ENCODE results near the gene PCNT. TPM values are rescaled to one million over a fixed set of nuclear protein-coding genes. Genes with fewer than 3 reads are reported as not detected.

PCNT gene
- total RNA-seq, 1 experiment from 2014 or later = 41.0 TPM

DNA sequence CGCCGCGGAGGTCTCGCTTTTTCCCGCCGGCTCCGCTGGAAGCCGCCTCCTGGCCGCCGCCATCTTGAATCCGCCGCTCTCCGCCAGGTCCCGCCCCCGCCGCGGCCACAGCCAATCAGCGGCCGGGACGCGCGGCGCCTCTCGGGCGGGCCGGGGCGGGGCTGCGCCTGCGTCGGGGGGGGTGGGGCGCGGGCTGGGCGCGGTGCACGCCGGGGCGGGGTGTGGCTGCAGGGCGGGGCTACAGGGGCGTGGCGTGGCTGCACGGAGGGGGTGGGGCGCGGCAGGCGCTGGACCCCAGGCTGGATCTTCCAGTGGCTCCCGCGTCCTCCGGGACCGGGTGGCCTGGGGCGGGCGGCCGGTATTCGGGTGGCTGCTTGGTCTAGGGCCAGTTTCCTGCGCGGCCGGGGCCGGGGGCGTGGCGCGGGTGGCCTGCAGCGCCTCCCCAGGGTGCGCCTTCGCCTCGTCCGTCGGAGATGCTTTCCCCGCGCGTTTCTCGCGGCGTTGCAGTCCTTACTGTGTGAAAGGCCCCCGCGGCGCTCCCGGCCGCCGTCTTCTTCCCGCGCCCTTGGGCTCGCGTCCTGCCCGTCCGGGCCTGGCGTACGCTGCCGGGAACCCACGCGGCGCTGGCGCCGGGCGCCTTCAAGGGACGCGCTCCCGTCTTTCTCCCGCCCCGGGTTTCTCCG is 575 bp downstream of the PCNT start (continued):
- TF ChIP-seq, protein P1, sequence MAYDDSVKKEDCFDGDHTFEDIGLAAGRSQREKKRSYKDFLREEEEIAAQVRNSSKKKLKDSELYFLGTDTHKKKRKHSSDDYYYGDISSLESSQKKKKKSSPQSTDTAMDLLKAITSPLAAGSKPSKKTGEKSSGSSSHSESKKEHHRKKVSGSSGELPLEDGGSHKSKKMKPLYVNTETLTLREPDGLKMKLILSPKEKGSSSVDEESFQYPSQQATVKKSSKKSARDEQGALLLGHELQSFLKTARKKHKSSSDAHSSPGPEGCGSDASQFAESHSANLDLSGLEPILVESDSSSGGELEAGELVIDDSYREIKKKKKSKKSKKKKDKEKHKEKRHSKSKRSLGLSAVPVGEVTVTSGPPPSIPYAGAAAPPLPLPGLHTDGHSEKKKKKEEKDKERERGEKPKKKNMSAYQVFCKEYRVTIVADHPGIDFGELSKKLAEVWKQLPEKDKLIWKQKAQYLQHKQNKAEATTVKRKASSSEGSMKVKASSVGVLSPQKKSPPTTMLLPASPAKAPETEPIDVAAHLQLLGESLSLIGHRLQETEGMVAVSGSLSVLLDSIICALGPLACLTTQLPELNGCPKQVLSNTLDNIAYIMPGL (CRISPR knock-in tag; IDR thresholded peaks at IDR 0.05) = no peak; the same call in none of the 2 replicates
- TF ChIP-seq ZNF232 (CRISPR knock-in tag; IDR thresholded peaks at IDR 0.05) = no peak
- TF ChIP-seq, protein P2, sequence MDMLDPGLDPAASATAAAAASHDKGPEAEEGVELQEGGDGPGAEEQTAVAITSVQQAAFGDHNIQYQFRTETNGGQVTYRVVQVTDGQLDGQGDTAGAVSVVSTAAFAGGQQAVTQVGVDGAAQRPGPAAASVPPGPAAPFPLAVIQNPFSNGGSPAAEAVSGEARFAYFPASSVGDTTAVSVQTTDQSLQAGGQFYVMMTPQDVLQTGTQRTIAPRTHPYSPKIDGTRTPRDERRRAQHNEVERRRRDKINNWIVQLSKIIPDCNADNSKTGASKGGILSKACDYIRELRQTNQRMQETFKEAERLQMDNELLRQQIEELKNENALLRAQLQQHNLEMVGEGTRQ (CRISPR knock-in tag; IDR thresholded peaks at IDR 0.05) = no peak
- TF ChIP-seq EMX1 (CRISPR knock-in tag; IDR thresholded peaks at IDR 0.05) = no peak
- TF ChIP-seq IRF2 (CRISPR knock-in tag; IDR thresholded peaks at IDR 0.05; ENCODE audit: borderline replicate concordance, low read depth) = no peak
- TF ChIP-seq, protein P3, sequence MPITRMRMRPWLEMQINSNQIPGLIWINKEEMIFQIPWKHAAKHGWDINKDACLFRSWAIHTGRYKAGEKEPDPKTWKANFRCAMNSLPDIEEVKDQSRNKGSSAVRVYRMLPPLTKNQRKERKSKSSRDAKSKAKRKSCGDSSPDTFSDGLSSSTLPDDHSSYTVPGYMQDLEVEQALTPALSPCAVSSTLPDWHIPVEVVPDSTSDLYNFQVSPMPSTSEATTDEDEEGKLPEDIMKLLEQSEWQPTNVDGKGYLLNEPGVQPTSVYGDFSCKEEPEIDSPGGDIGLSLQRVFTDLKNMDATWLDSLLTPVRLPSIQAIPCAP (CRISPR knock-in tag; IDR thresholded peaks at IDR 0.05) = peak; percentile 43; the same call in 1 of the 2 replicates

DNA sequence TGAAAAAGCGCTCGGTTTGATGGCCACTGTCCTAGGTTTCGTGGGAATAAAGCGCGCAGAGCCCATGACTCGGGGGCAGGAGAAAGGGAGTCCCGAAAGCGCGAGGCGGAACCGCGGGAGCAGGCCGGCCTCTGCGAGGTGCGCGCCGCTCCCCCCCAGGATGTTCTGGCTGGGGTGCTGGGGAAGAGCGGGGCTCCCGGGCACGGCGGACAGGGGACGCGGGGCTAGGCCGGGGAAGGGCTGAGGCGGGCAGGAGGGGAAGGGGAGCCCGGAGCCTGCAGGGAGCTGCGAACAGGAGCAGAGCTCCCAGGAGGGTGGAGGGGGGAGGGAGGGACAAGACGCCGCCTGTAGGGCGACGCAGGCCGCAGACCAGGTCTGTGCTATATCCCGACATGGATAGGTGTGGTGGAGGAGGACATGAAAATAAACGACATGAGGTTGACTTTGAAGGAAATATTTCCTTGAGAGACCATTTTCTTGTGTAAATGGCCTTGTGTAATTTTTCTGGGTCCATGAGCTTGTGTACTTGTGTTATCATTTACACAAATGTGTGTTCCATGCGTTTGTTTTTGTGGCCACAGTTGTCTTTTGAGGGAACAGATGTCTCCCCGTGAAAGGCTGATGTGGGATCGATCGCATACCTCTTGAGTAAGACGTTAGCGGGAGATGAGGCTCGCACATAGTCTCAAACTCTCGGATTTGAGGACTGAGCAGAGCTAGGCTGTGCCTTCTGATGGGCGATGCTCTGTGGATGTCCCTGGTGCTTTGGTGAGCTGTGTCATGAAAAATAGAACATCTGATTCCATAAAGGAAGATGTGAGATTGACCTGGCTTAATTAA is 1.3 kb downstream of the PCNT start:
- peaks cover 32% of the 10 kb centered on the region for H3K4me1 Mint-ChIP-seq
- DNase-seq (ENCODE audit: low spot score) (peak; percentile 70), ATAC-seq (peak; percentile 35)
- H3K4me3 Mint-ChIP-seq = peak overlapping the region; percentile 64
- CTCF ChIA-PET = interaction anchor here (0.6 to 1.8 kb wide), 10 partner anchors 11 to 355 kb away, joined by 3 to 5 read pairs (median 4); no protein-coding TSS in a partner anchor
- H3K36me3 Mint-ChIP-seq = peaks cover 38% of the 10 kb centered on the region
- TF ChIP-seq, protein P1 (CRISPR knock-in tag; IDR thresholded peaks at IDR 0.05) = peak; percentile 84; the same call in 1 of the 2 replicates
- TF ChIP-seq ETV6 (CRISPR knock-in tag; IDR thresholded peaks at IDR 0.05) (no peak), FOXK1 (CRISPR knock-in tag; IDR thresholded peaks at IDR 0.05) (0 out of 2 replicates have a peak, but pooled peaks have one; percentile 23)
- TF ChIP-seq, protein P4, sequence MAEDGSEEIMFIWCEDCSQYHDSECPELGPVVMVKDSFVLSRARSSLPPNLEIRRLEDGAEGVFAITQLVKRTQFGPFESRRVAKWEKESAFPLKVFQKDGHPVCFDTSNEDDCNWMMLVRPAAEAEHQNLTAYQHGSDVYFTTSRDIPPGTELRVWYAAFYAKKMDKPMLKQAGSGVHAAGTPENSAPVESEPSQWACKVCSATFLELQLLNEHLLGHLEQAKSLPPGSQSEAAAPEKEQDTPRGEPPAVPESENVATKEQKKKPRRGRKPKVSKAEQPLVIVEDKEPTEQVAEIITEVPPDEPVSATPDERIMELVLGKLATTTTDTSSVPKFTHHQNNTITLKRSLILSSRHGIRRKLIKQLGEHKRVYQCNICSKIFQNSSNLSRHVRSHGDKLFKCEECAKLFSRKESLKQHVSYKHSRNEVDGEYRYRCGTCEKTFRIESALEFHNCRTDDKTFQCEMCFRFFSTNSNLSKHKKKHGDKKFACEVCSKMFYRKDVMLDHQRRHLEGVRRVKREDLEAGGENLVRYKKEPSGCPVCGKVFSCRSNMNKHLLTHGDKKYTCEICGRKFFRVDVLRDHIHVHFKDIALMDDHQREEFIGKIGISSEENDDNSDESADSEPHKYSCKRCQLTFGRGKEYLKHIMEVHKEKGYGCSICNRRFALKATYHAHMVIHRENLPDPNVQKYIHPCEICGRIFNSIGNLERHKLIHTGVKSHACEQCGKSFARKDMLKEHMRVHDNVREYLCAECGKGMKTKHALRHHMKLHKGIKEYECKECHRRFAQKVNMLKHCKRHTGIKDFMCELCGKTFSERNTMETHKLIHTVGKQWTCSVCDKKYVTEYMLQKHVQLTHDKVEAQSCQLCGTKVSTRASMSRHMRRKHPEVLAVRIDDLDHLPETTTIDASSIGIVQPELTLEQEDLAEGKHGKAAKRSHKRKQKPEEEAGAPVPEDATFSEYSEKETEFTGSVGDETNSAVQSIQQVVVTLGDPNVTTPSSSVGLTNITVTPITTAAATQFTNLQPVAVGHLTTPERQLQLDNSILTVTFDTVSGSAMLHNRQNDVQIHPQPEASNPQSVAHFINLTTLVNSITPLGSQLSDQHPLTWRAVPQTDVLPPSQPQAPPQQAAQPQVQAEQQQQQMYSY (CRISPR knock-in tag; IDR thresholded peaks at IDR 0.05) = peak; percentile 78
- H3K9me3 Mint-ChIP-seq = no peaks in the 10 kb centered on the region
- H3K27ac Mint-ChIP-seq = peak overlapping the region; percentile 49
- no peaks in the 10 kb centered on the region for H3K27me3 Mint-ChIP-seq (ENCODE audit: low read depth)
- POLR2A ChIA-PET = no interaction called here

DNA sequence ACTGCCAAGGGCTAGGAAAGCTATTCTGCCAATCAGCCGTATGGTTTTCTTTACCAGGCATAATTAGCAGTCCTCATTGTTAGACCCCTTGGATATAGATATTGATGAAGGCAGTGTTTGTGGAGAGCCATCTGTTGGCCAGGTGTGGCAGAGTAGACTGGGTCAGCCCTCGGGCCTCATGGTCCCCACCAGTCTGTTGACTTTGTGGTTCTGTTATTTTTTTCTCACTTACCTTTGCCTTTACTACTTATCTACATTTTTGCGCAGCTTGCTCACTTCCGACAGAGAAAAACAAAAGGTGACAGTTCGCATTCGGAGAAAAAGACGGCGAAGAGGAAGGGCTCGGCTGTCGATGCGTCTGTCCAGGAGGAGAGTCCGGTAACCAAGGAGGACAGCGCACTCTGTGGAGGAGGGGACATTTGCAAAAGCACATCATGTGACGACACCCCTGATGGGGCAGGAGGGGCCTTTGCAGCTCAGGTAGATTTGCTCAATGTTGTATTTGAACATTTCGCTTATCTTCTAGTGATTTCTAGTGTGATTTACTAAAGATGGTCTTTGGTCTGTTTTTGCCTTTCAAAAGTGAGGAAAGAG is 2.3 kb downstream of the PCNT start:
- DNase-seq (ENCODE audit: low spot score) (no peak), ATAC-seq (no peak)
- H3K4me3 Mint-ChIP-seq = peak overlapping the region; percentile 20
- peaks cover 25% of the 10 kb centered on the region for H3K4me1 Mint-ChIP-seq
- ChIA-PET POLR2A (no interaction called here), CTCF (interaction anchor here (0.8 to 1.8 kb wide), 7 partner anchors 12 to 356 kb away, joined by 3 to 5 read pairs (median 4); no protein-coding TSS in a partner anchor)
- TF ChIP-seq, protein P5, sequence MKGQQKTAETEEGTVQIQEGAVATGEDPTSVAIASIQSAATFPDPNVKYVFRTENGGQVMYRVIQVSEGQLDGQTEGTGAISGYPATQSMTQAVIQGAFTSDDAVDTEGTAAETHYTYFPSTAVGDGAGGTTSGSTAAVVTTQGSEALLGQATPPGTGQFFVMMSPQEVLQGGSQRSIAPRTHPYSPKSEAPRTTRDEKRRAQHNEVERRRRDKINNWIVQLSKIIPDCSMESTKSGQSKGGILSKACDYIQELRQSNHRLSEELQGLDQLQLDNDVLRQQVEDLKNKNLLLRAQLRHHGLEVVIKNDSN (CRISPR knock-in tag; IDR thresholded peaks at IDR 0.05) = 0 out of 2 replicates have a peak, but pooled peaks have one; percentile 33
- TF ChIP-seq ZNF232 (CRISPR knock-in tag; IDR thresholded peaks at IDR 0.05) = no peak
- no peaks in the 10 kb centered on the region for H3K9me3 Mint-ChIP-seq
- H3K27ac Mint-ChIP-seq = peak overlapping the region; percentile 64
- no peaks in the 10 kb centered on the region for H3K27me3 Mint-ChIP-seq (ENCODE audit: low read depth)
- H3K36me3 Mint-ChIP-seq = peaks cover 44% of the 10 kb centered on the region
